GM21367 (cell line): Measurements from ENCODE around the gene C20orf204.
A peak's percentile ranks its signal among the peaks of the same experiment; 100 is the strongest.

ENCODE experiments used
- ATAC-seq: cut with Tn5 transposase; IDR thresholded peaks from one replicate; pipeline ENCODE4 v1.9.1; 2021; ENCODE audit not compliant: unreplicated experiment

Gene C20orf204

DNA sequence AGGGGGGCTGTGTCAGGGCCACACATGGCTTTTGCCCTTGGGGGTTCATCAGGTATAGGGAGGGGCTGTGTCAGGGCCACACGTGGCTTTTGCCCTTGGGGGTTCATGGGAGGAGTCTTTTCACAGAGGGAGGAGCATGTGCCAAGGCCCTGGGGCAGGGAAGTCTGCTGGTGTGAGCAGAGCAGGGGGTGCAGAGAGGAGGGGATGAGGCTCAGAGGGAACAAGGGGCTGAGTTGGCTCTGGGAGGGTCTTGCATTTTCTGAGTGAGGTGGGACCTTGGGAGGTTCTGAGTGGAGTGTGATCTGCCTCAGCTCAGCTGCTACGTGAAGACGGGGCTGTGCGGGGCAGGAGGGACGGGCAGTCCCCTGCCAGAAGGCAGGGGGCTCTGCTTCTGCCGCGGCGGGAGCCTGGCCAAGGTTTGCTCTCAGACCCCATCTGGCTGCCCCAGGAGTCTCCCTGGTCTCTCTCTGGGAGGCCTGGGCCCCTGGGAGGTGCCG lies 19.5 kb downstream of the C20orf204 start:
- ATAC-seq = no peak

DNA sequence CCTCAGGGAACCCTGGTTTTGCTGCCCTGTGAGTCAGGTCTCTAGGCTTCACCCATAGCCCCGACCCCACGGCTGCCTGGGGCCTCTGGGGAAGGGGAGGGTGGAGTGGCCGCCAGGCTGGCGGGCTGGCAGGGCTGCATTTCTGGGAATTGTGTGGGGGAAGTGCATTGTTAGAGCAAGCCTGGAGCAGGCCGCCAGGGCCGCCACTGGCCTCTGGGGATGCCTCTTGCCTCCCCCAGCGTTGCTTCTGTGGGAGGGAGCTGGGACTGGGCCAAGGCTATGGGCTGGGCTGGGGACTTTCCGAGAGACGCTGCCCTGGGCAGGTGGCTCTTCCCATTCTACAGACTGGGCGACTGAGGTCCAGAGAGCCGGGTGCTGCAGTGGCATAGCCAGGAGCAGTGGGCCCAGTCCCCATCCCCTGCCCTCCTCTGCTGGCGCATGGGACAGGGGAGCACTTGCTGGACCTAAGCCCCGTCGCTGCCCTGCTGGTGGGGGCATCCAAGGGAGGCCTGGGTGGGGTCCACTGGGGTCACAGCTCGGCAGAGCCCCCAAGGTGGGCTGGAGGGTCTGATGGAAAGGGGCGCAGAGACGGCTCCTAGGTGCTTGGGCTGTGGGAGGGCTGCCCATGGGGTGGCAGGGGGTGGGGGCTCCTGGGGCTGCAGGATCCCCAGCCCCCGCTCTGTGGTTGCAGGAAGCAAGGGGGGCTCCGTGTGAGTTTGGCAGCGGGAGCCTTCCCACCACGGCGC lies 20.1 kb downstream of the C20orf204 start:
- no peak for ATAC-seq

DNA sequence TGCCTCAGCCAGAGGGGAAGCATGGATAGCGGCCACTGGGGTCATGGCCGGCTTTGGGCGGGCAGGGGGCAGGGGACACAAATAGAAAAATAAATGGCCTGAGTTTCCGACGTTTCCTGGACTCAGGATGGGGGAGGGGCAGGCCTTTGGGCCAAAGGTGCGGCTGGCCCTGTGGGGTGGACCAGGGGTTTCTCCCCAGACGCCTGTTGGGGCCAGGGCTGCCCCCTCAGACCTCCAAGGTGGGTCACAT lies 20.6 kb downstream of the C20orf204 start:
- ATAC-seq = no peak

DNA sequence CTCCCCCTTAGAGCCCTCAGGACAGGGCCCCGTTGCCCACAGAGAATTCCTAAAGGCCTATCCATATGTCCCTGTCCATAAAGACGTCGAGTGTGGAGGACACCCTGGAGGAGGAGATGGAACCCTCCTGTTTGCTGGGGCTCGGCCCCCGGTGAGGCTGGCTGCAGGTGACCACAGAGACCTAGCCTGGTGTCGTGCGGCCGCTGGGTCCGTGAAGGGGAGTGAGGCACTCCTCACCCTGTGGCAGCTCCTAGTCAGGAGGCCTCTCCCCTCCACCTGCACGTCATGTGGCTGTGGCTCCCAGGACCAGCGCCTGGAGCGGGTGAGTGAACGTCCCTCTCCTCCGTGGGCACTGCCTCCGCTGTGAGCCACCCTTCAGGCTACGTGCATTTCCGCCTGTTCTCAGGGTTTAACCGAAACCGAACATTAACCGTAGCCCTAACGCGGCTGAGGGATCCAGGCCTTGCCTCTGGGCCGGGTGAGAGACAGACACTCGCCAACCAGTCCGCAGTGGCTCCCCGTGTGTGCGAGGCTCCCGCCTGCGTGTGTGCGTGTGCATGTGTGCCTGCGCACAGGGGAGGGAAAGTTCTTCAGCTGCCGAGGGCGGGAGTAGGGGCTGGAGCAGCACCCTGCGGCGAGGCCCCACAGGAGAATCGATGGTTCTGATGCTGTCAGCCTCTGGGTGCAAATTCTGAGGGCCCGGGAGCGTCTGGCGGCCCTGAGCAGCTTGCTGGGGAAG lies 21.1 kb downstream of the C20orf204 start:
- no peak for ATAC-seq

DNA sequence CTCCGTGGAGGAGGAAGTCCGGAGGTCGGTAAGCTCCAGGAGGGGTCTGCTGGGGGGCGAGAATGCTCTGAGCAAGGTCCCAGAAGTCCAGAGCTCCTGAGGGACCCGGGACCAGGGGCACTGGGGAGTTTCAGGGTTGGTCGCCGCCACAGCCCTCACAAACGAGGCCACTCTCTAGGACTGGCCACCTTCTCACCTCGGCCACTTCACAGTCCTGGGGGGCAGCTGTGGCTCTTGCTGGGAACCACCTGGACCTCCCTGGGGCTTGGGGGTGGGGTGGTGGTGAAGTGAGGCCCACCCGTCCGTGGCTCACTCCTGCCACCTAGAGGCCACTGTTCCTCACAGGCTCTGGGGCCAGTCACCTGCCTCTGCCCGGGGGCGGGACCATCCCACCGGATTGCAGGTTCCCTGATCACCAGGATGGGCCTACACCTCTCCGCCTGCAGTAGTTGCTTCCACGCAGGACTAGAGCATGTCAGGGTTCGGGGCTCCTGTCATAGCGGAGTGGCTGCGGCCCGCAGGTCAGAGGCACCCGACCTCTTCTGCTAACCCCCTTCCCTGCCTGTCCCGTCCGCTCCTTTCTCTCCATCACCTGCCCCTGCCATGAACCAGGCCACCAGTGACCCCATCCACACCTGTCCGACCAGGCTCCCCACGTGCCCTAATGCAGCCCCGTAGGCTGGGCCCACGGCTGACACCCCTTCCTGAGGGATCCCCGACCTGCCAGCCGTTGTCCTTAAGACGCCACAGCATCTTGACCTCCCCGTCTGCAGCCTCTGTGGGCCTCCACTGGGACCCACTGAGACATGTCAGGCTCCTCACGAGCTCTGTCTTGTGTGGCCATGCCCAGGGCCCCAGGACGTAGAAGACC lies 21.9 kb downstream of the C20orf204 start:
- no peak for ATAC-seq

DNA sequence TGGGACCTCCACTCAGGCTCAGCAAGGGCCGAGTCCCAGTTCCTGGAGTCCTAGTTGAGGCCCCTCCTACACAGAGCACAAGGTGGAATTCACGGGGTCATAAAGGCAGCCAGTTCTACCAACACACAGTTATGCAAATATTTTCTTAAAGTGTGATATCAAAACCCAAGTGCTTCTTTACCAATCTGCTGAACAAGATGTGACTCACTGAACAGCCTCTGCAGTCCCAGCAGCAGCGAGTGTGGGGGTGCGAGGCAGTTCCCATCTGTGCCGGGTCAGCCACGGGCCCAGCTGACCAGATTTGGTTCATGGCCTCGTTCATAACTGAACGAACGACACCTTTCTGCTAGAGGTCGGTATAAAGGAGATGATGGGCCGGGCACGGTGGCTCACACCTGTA lies 22.6 kb downstream of the C20orf204 start:
- ATAC-seq = no peak

DNA sequence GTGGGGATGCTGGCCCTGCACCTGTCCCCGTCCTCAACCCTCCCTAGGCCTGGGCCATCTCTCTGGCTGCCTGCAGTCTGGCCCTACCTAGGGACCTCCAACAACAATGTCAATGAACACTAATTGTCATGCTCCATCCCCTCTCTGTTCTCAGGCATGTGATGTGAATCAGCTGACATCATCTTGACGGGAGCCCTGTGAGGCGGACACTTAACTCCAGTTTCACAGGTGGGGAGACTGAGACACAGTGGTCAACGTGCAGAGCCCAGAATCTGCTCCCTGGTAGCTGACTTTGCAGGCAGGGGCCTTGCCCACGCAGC lies 26.3 kb downstream of the C20orf204 start:
- ATAC-seq = no peak

DNA sequence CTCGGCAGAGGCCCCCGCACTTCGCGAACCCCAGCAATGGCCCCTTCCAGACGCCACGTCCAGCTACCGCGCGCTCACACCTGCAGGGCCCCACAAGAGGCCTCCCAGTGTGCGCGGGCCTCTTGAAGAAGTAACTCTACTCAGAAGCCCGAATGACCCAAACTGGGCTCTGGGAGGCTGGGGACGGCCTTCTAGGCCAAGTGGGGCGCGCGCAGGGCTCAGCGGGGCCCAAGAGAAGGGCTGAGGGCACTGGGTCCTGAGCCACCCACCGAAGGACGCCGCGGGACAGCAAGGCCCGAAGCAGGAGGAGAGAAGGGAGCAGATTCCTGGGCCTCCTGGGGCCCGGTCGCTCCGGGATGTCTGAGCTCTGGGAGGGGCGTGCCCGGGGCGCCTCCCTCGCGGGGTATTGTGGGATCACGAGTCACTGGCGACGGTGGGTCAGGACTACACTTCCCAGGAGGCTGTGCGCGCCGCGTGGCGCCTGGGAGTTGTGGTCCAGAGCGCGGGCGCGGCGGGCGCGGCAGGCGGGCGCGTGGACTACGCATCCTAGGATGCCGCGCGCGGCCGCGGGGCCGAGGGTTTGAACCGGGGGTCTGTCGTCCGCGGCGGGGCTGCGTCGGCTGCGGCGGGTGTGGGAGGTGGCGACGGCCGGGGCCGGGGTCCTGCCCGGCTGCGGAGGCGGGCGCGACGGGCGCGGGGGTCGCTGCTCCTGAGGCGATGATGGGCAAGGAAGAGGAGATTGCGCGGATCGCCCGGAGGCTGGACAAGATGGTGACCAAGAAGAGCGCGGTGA lies 26.8 kb downstream of the C20orf204 start, which contains the start of gene TCEA2:
Gene TCEA2 (plus strand): TSS at position 603 of the 793 bp plus-strand sequence. CDS start 115 bp downstream, at position 718.
- ATAC-seq = peak; percentile 50

DNA sequence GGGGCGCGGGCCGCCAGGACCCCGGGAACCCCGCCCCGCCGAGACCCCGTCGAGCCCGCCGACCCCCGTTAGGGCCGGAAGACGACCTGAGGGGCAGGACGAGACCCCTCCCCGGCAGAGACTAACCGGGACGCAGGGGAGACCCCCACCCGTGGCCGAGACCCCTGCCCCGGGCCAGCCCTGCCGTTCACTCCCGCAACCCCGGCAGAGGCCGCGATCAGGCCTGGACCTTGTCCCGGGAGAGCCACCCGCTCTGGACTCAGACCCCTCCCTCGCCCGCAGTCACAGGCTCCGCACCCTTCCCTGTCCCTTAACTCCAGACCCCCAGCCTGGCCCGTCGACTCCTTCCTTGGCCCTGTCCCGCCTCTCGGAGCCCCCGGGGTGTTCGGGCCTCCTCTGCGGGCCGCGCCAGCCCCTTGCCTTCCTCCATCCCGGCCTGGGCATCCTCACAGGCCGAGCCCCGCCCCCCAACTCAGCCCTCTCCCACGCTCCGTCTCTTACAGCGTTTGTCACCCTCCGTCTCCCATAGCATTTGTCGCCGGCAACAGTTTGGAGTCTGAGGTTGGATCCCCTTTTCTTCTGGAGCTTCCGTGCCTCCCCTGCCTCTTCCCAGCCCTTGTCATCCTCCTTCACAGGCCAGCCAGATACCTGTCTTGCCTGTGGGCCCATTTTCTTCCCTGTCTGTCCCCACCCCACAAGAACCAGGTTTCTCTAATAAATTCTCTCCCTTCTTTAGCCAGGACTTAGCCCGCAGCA lies 27.6 kb downstream of the C20orf204 start:
- ATAC-seq = no peak

DNA sequence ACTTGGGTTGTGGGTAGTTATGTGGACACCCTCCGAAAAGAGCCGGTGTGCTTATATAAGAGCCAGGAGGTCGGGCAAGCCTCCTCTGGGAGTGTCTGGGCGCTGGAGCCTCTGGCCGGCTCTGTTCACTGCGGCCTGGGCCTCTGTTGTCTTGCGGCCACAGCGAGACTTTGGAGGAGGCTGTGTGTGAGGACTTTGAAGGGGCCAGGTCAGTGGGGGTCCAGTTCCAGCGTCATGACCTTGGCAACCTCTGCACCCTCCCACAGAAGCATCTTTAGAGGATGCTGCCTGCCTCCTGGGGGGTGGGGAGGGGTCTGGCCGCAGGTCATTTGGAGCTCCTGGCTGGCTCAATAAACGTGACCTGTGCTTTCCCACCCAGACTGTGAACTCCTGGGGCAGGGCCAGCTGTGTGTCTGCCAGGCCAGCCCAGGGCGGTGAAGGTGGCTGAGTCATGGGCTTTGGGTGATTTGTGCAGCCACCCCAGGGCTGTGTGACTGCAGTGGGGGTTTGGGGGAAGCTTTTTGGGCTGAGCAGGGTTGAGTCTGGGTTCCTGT lies 28.2 kb downstream of the C20orf204 start:
- no peak for ATAC-seq

DNA sequence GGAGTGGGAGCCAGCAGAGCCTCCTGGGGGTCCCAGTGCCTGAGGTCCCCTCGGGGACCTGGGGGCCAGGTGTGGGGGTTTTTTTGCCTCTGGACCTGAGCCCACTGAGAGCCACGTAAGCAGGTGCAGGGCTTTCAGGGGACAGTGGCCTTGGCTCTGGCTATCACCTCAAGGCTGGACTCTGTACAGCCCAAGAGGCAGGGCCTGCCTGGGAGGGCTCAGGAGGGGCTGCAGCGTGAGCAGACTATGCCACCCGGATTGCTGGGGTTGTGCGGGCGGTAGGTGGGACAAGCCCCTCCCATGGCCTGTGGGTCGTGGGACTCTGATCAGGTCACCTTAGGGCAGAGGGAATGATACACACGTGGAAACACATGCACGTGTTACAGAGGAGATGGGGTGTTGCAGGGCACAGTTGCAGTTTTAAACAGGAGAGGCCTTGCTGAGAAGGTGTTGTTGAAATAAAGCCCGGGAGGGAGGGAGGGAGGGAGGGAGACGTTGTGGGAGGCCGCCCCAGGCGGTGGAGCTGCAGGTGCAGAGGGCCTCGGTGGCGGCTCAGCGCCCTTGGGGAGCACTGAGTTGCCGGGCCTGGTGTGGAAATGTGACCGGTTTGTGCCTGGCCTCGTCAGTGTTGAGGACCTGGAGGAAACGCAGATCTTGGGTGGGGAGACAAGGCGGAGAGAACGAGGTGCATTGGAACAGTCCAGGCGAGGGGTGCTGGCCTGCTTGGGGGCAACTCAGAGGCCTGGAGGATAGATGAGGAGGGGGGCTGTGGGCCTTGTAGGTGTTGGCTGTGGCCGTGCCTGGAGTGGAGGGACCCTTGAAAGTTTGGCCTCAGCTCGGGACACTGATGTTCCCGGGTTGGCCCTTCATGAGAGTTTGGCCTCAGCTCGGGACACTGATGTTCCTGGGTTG lies 29.3 kb downstream of the C20orf204 start:
- no peak for ATAC-seq

DNA sequence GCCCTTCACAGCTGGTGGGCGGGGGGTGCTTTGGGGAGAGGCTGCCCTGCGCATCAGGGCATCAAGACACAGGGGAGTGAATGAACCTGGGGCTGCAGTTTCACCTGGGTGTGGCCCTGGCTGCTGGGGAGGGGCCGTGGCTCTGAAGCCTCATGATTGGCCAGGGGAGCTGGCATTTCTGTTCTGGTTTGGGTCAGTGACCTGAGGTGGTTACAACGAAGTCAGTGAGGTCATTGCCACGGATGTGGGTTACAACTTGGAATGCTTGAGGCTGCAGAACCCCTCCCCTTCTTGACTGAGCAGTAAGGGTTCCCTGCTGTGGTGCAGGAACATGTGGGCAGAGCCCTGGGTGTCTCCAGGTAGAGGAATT lies 30.0 kb downstream of the C20orf204 start:
- no peak for ATAC-seq

DNA sequence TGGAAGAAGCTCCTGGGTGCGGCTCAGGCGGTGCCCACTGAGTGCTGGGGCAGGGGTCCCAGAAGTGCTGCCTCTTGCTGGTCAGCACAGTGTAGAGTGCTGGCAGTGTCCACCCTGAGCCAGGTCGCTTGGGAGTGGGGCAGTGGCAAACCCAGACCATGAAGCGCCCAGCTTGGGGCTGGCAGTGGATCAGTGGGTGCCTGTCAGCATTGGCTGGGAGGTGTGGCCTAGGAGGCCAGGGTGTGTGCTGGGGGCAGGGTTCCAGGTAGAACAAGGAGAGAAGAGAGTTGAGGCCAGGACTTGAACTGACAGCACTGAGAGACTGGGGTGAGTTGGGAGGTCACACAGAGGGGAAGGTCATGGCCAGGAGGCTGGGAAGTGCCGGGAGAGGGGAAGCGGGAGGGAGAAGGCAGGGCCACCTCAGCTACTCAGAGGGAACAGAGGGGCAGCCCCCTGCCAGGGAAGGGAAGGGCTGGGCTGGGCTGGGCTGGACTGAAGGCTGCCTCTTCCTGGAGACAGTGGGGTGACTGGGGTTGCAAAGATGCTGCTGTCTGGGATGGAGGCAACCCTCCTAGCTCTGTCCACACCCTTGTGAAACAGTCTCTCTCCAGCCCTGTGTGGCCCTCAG lies 31.1 kb downstream of the C20orf204 start:
- ATAC-seq = no peak

DNA sequence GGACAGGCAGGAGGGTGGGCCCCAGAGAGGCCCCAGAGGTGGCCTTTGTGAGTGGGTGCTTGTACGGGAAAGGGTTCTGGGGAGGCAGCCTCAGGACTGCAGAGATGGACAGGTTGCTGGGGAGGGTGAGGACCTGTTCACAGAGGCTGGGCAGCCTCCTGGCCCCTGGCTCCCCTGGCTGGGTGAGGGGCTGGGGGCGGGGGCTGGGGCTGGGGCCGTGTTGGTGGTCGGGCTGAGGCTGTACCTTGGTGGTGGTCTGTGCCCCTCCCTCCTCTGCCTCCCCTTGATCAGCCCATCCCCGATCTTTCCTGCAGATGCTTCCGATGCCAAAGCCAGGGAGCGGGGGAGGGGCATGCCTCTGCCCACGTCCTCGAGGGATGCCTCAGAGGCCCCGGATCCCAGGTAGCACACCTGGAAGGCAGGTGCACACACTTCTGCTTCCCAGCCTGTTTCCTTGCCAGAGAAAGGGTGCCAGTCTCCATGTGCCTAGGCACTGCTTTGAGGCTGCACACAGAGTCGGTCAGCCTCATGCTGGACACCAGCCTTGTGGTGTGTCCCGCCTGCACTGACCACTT lies 31.8 kb downstream of the C20orf204 start:
- ATAC-seq = no peak

DNA sequence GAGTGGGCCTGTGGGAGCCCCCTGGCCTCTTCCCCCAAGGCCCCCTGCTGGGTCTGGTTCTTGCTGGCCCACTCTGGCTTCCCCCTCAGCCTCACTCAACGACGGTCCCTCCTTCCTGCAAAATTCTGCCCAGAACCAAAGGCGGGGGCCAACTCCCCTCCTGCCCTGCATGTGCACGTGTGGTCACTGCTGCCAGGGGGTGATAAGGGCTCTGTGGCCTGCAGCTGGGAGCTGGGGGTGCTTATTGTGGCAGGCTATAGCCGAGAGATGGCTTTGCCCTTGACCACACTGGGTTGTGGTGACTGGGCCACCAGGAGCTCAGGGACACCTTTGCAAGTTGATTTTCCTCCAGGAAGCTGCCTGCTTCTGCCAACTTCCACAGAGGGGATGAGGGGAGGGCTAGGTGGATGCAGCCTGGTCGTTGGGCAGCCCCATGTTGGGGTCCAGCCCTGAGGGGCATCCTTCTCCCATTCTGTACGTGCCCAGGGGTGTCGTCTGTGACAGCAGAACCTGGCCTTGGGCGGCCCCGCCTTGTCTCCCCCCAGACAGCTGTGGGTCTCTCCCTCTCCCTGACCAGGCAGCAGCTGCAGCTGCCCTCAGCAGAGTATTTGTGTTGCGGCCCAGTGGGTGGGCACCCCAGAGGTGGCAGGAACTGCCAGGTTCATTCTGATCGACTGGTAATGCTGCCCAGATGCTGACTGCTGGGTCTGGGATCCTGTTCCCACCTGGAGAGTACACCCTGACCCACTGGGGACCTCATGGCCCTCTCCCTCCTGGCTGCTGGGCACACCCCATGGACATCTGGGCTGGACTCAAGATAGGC lies 32.6 kb downstream of the C20orf204 start:
- no peak for ATAC-seq

DNA sequence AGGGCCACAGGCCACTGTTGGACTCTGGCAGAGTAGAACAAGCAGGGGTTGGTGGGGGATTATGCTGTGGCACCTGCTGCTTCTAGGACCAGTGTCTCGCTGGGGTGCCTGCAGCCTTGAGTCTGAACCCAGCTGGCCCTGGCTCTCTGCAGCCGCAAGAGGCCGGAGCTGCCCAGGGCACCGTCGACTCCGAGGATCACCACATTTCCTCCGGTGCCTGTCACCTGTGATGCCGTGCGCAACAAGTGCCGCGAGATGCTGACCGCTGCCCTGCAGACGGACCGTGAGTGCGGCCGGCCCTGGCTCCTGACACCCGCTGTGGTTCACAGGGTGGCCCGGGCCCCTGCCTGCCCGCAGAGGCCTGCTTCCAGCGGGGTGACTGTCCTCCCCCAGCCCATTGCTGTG lies 33.2 kb downstream of the C20orf204 start:
- no peak for ATAC-seq

DNA sequence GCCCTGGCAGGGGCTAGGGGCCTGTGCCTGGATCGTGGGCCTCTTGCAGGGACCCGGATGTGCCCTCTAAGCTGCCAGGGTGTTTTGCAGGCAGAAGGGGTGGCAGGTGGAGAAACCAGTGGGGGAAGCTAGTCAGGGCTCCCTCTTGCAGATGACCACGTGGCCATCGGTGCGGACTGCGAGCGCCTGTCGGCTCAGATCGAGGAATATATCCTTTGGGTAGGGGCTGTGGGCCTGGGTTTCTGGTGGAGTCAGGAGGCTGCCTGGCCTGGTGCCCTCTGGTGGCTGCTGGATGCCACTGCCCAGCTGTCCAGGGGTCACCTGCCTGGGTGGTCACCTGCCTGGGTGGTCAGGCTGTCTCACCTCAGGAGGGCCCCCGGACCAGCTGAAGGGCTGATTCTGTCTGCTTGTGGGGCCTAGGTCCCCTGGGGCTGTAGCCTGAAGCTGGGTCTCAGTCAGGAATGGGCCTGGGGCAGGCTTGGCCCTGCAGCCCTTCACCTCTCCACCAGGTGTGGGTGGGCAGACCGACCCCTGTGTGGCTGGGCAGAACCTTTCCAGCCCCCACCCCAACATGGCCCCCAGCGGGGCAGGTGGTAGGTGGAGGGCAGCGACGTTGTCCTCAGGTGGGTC lies 33.7 kb downstream of the C20orf204 start:
- ATAC-seq = no peak
